Fibroblast of lung (primary cell): ENCODE data around the gene COLQ. TPM values are rescaled to one million over a fixed set of nuclear protein-coding genes. Genes with fewer than 3 reads are reported as not detected.

Experiments
- DNase-seq, 2 donors: peaks; one replicate each; pipeline versions ENCODE4 v3.0.0 to v3.0.0-alpha.2; 2010; ENCODE audit warnings: low read depth in 2 of 2
- H2AFZ ChIP-seq: 2 replicates; pipeline ENCODE4 v1.5.1; 2012; ENCODE audit warnings: low read length, control low read depth, inconsistent platforms
- H3K27ac ChIP-seq: 2 replicates; pipeline ENCODE4 v1.5.1; 2011; ENCODE audit warnings: low read length, control low read depth; ENCODE audit not compliant: insufficient read depth
- H3K27me3 ChIP-seq: 2 replicates; pipeline ENCODE4 v1.5.1; 2011; ENCODE audit warnings: mild to moderate bottlenecking, low read length; ENCODE audit not compliant: control insufficient read depth, insufficient read depth
- H3K36me3 ChIP-seq: 2 replicates; pipeline ENCODE4 v1.5.1; 2011; ENCODE audit warnings: low read length; ENCODE audit not compliant: control insufficient read depth, insufficient read depth
- H3K4me1 ChIP-seq: 2 replicates; pipeline ENCODE4 v1.5.1; 2011; ENCODE audit warnings: low read length; ENCODE audit not compliant: control insufficient read depth, insufficient read depth; ENCODE audit errors: extremely low read depth
- H3K4me2 ChIP-seq: 2 replicates; pipeline ENCODE4 v1.5.1; 2011; ENCODE audit warnings: low read length, control low read depth; ENCODE audit not compliant: insufficient read depth; ENCODE audit errors: extremely low read depth
- H3K4me3 ChIP-seq, 4 experiments: fragments of 200-600 bp in 1 of 4; sonication (generic) in 1 of 4; replicated peaks in 1 of 4; 2 replicates each; pipeline ENCODE4 v1.5.1; 2011 to 2016; ENCODE audit warnings: low read length in 4 of 4, low read depth in 3 of 4, mild to moderate bottlenecking in 3 of 4, control low read depth in 2 of 4, inconsistent platforms in 1 of 4, mixed read lengths in 1 of 4; ENCODE audit not compliant: insufficient read depth in 1 of 4; ENCODE audit errors: control extremely low read depth in 1 of 4
- H3K79me2 ChIP-seq: 2 replicates; pipeline ENCODE4 v1.5.1; 2012; ENCODE audit warnings: mild to moderate bottlenecking, low read length, inconsistent platforms; ENCODE audit not compliant: control insufficient read depth, insufficient read depth
- H3K9ac ChIP-seq: 2 replicates; pipeline ENCODE4 v1.5.1; 2011; ENCODE audit warnings: mild to moderate bottlenecking, low read length, control low read depth; ENCODE audit not compliant: insufficient read depth
- H3K9me3 ChIP-seq: 2 replicates; pipeline ENCODE4 v1.5.1; 2012; ENCODE audit warnings: low read depth, low read length; ENCODE audit not compliant: control insufficient read depth, insufficient read depth
- H4K20me1 ChIP-seq: 2 replicates; pipeline ENCODE4 v1.5.1; 2011; ENCODE audit warnings: low read length; ENCODE audit not compliant: control insufficient read depth, insufficient read depth; ENCODE audit errors: extremely low read depth
- CTCF ChIP-seq, 2 donors: IDR thresholded peaks in 1 of 2; conservative IDR thresholded peaks in 1 of 2; 1 replicate in 1 of 2; 2 replicates in 1 of 2; pipeline ENCODE4 v1.5.1; 2011 to 2012; ENCODE audit warnings: low read length in 2 of 2, control low read depth in 1 of 2, inconsistent platforms in 1 of 2, low read depth in 1 of 2, mild to moderate bottlenecking in 1 of 2
- EZH2 ChIP-seq: IDR thresholded peaks from 2 replicates; pipeline ENCODE4 v1.5.1; 2012; ENCODE audit warnings: low read length, control low read depth, mild to moderate bottlenecking; ENCODE audit errors: missing control alignments
- polyA plus RNA-seq, 2 donors: library from polyadenylated mRNA; depleted of rRNA in 1 of 2; stranded (reverse) in 1 of 2; unstranded in 1 of 2; fragments of >200 nt; gene quantifications; 2 replicates each; pipeline ENCODE4 v1.2.1, GENCODE V29; 2011 to 2012; ENCODE audit warnings: missing spikeins in 1 of 2
- total RNA-seq: library from RNA; depleted of rRNA; stranded (reverse); fragments of >200 nt; gene quantifications from 2 replicates; pipeline ENCODE4 v1.2.1, GENCODE V29; 2014

COLQ gene
- total and polyA plus RNA-seq, 2 donors (not counting 1 experiment from before 2014, with no cell fraction given): 0.33 to 0.34 TPM

DNA sequence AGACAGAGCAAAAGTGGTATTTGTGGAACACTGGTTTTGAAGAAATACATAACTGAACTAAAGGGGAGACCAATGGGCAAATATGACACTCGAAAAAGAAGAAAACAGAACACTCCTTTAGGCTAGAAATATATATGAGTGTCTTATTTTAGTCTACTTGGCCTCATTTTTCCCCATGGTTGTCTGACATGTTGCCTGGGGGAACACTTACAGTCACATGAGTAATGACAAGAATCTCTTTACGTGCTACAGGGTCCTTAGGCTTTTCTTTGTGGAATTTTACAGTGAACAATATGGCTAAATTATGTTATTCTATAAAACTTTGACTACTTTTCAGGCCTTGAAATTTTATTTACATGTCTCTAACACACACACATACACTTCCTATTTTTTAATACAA lies 111.7 kb downstream of the COLQ start:
- TF ChIP-seq CTCF (conservative IDR thresholded peaks at IDR 0.05 in 1 of 2, IDR thresholded peaks at IDR 0.05 in 1 of 2; ENCODE audit: low read depth in 1 of 2, low read length in 2 of 2) (no peak), EZH2 (no peak)
- no peak overlapping the region for H3K4me2 ChIP-seq
- no peak overlapping the region for H3K9ac ChIP-seq

DNA sequence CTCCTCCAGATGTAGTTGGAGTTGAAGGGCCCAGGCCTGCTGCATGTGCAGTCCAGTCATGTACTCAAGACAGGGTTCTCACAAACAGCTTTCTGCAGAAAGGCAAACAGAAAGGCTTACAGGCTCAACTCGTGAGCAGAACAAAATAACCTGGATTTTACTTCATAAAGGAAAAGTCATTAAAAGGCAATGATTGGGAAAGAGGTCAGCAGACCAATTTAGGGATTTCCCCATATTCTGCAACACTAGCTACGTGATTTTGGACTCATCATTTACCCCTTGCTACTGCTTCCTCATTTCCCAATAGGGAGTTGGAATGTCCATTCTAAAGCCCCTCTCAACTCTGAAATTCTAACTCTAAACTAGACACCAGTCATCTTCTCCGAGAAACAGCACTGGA lies 112.3 kb downstream of the COLQ start:
- no peak for DNase-seq
- Histone ChIP-seq H3K9me3 (no peaks in the 10 kb centered on the region), H3K27me3 (no peaks in the 10 kb centered on the region), H3K27ac (no peak overlapping the region), H2AFZ (no peak overlapping the region), H3K4me3 (no peak overlapping the region), H3K36me3 (peaks cover 3% of the 10 kb centered on the region), H3K79me2 (no peaks in the 10 kb centered on the region), H3K4me2 (no peak overlapping the region), H3K4me1 (no peaks in the 10 kb centered on the region), H4K20me1 (no peaks in the 10 kb centered on the region), H3K9ac (no peak overlapping the region)
- TF ChIP-seq EZH2: no peak
- no peak for TF ChIP-seq CTCF (conservative IDR thresholded peaks at IDR 0.05 in 1 of 2, IDR thresholded peaks at IDR 0.05 in 1 of 2; ENCODE audit: low read depth in 1 of 2, low read length in 2 of 2)

More for the DNA sequence above, 111.7 kb downstream of the COLQ start:
- Histone ChIP-seq H3K36me3 (peaks cover 3% of the 10 kb centered on the region), H3K9me3 (no peaks in the 10 kb centered on the region), H3K27ac (no peak overlapping the region), H3K79me2 (no peaks in the 10 kb centered on the region), H3K4me1 (no peaks in the 10 kb centered on the region), H3K4me3 (no peak overlapping the region), H4K20me1 (no peaks in the 10 kb centered on the region), H2AFZ (no peak overlapping the region), H3K27me3 (no peaks in the 10 kb centered on the region)
- no peak for DNase-seq

- no peaks in the 10 kb centered on the region for H3K79me2 ChIP-seq
- H3K27me3 ChIP-seq: no peaks in the 10 kb centered on the region
- no peak overlapping the region for H3K27ac ChIP-seq
- no peaks in the 10 kb centered on the region for H4K20me1 ChIP-seq
- no peaks in the 10 kb centered on the region for H3K36me3 ChIP-seq
- no peak overlapping the region for H3K4me2 ChIP-seq
- H3K9me3 ChIP-seq: no peaks in the 10 kb centered on the region
- H3K9ac ChIP-seq: no peak overlapping the region
- DNase-seq: peak; percentile 56 to 77
- no peaks in the 10 kb centered on the region for H3K4me1 ChIP-seq
- H2AFZ ChIP-seq: no peak overlapping the region
- TF ChIP-seq EZH2 (no peak), CTCF (conservative IDR thresholded peaks at IDR 0.05 in 1 of 2, IDR thresholded peaks at IDR 0.05 in 1 of 2; ENCODE audit: low read depth in 1 of 2, low read length in 2 of 2) (peak; percentile 54 to 57)
- no peak overlapping the region for H3K4me3 ChIP-seq
Measured at GRCh38 chr3:15405448-15406050, 116.0 kb downstream of the COLQ start.
